ACHN (cell line): ENCODE measurements around the gene CMTM5.
"Not testable (repeated sequence)": the region's sequence is repeated elsewhere in the genome, so short reads cannot be mapped to it uniquely, and the experiment has no call there.

Experiments
- DNase-seq: peaks from one replicate; pipeline ENCODE4 v3.0.0-alpha.2; 2015
- in situ Hi-C: cut with HindIII; loops from 2 replicates; pipeline ENCODE4 v1.10.0; 2017; ENCODE audit warnings: low sequenced_read_pairs, low pct_ligation_motif_present, low pct_unique_long_range_greater_than_20kb

The CMTM5 gene

DNA sequence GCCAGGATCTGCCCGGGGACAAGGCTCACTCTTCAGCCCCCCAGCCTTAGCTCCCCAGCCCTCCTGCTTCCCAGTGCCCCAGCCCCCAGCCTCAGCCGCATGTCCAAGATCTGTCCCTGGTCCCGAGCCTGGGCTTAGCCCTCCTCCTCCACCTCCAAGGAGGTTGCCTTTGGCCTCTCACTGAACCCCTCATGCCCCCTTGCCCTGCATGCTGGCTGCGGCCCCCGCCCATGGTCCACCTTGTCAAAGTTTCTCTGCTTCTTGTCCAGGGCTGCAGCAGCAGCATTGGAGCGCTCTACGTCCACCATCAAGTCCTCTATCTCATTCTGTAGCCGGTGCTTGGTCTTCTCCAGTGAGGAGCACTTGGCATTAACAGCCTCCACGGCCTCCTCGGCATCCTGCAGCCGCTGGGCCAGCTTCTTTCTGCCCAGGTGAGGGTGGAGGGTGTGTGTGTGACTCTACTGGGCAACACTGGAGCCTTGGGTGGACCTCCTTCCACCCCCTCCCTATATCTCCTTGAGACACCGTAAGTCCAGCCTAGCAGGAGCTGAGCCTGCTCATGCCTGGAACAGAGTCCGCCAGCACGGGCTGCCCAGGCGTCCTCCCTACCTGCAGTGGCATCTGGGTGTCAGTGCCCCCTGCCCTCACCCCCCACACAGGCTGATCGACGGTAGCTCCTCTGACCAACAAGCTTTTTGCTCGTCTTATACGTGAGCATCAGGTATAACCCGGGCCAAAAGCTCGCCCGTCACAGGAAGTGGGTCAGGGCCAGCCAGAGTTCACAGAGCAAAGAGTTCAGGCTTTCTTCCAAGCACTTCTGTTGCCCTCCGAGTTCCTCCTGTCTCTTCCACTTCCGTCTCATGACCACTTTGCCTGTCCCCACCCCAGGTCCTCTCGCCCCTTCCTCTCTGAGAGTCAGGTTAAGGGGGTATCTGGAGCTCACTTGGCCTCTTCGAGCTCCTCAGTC lies 11.4 kb downstream of the CMTM5 start:
- in situ Hi-C loops, result no loop called here
- DNase-seq, result no peak

DNA sequence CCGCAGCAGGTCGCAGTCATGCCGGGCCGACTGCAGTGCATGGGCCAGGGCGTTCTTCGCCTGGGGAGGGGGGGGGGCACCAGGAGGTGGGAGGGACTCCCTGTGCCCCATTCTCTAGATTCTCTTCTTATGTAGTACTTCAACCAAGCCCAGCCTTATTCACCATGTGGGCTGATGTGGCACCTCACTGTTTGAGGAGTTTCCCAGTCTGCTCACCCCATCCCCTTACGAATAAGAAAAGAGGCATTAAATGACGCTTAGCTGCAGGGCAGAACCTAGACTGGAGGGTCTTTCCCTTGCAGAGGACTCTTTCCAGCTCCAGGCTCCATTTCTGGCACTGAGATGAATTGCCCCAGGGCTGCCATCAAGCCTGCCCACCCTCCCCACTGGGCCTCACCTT lies 12.2 kb downstream of the CMTM5 start:
- in situ Hi-C loops, result no loop called here
- no peak for DNase-seq

DNA sequence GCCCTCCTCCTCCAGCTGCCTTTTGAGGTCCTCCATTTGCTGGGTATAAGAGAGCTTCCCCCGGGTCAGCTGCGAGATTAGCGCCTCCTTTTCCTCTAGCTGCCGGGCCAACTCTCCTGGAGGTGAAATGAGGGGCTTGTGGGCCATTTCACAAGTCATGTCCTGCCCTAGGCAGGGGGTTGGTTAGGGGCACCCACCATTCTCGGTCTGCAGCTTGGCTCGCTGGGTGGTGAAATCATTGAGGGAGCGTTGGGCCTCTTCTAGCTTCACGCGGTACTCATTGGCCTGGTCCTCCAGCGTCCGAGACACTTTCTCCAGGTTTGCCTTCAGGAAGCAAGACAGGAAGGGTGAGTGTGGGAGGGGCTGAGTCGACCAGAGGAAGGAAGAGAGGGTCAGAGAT lies 12.6 kb downstream of the CMTM5 start:
- in situ Hi-C loops, result no loop called here
- no peak for DNase-seq

DNA sequence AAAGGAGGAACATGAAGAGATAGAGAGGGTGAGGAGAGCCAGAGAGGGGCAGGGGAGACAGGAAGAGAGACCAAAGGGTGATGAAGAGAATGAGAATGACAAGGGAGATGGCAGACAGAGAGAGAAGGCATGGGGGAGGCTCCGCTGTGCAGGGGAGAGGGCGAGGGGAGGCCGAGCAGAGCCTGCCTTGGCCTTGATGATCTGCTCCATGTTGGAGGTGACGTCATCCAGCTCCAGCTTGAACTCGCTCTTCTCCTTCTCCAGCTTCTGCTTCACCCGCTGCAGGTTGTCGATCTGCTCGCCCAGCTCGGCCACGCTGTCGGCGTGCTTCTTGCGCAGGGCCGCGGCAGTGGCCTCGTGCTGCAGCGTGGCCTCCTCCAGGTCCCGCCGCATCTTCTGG lies 13.0 kb downstream of the CMTM5 start:
- in situ Hi-C loops, DNase-seq: not testable (repeated sequence)

DNA sequence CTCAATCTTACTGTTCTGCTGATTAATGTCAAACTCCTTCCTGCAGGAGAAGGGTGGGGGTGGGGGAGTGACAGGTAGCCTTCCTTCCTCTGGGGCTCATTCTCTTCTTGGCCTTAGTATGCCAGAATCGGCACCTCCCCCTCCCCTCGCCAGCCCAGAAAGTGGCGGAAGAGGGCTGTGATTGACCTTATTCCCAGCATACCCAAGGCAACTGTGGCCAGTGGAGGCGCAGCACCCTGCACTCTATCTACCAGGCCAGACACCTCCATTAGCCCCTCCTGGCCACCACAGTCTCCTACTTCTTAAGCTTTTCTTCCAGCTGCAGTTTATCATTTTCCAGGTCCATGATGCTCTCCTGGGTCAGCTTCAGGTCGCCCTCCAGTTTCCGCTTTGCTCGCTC lies 15.8 kb downstream of the CMTM5 start:
- in situ Hi-C loops, result no loop called here
- no peak for DNase-seq

DNA sequence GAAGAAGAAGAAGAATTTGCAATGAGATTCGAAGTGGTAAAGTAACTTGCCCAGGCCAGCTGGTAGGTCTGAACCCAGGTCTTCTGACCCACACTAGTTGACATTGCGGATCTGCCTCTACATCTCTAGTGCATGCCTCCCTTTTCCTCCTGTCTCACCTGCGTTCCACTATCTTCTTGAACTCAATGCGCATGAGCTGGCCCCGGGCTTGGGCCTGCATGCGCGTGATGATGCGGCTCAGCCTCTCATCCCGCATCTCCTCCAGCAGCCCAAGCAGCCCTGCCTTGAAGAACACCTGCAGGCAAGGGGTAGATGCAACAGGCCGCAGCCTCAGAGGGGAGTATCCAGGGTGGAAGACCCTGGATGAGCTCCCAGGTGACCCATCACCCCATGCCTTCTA lies 19.3 kb downstream of the CMTM5 start:
- no peak for DNase-seq
- in situ Hi-C loops, result no loop called here

DNA sequence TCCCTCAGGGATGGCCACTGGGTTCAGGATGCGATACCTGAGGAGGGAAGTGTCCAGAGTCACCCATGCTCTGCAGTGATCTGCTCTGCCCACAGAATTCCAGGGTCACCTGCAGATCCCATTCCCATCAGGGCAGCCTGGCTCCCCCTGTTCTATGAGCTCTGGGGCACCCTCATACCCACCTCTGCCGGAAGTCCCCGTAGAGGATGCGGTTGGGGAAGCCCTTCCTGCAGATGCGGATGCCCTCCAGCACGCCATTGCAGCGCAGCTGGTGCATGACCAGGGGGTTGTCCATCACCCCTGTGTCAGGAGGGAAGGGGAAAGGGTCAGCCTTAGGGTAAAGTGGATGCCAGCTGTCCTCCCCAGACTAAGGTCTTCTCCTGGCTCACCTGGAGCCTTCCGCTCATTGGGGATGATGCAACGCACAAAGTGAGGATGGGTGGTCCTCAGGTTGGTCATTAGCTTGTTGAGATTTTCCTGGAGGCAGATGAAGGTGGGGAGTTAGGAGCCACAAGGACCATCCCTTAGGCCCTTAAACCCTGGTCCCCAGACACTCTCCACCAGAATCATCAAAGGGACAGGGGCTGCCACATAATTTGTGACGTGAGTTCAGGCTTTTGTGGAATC lies 20.0 kb downstream of the CMTM5 start:
- DNase-seq, result no peak
- in situ Hi-C loops, result no loop called here

DNA sequence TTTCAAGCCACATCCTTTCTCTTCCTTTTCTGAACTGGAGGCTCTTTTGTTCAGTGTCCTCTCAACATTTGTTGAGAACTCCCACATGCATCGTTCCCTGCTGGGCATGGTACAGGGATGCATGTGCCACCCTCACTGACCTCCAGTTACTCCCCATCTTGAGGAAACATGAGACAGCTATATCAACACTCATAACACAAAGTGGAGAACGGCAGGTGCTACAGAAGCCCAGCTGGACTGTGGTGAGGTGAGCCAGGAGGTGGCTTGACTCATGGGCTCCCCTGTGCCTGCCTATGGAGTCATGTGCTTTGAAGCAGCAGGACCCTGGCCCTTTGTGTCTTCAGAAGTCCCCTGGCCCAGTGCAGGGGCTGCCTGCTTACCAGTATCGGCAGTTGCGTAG lies 21.5 kb downstream of the CMTM5 start:
- no peak for DNase-seq
- in situ Hi-C loops, result no loop called here

DNA sequence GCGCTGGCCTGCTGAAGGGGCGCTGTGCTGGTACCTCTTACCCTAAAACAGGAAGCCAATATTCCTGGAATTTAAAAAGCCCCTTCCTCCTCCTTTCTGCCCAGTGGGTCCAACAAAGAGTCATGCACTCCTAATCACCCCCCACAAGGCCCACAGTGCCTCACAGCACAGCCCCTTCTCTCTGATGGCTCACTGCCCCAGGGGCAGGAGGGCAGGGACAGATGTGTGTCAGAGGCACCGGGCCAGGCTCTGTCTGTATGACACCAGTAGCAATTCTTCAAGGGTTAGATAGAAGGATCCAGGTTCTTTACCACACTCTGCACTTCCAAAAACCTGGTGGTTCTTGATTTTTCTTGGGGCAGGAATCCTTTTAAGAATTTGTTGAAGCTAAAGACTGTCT lies 22.3 kb downstream of the CMTM5 start:
- in situ Hi-C loops, result no loop called here
- no peak for DNase-seq

DNA sequence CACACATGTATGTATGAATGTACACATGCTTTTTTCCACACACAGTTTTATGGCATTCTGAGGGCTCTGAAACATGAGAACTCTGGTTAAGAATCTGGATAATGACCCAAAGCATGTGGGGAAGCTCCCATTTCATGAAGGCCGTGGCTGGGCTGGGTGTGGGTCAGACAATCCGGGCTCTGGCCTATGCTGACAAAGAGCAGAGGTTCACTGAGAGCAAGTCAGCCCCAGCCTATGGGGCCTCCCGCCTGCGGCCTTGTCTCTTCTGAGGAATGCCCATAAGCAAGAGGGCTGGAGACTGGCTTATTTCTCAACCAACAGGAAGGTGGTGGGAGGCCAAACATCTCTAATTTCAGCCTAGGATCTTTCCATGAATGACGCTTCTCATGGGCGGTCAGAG lies 22.7 kb downstream of the CMTM5 start:
- in situ Hi-C loops, result no loop called here
- DNase-seq, result no peak

DNA sequence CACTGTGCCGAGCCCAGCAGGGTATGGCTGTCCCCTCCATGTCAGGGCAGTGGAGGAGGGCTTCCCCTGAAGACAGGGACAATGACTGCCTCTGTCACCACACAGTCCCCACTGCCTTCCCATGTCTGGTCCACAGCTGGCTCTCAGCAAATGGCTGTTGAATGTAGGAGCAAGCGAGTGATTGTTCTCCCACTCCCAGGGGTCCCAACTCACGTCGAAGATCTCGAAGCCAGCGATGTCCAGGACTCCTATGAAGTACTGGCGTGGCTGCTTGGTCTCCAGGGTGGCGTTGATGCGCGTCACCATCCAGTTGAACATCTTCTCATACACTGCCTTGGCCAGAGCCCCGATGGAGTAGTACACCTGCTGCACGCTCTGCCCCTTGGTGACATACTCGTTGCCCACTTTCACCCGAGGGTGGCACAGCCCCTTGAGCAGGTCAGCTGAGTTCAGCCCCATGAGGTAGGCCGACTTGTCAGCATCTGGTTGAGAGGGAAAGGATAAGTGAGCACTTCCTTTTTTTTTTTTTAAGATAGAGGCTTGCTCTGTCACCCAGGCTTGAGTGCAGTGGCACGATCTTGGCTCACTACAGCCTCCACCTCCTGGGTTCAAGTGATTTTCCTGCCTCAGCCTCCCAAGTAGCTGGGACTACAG lies 23.8 kb downstream of the CMTM5 start:
- in situ Hi-C loops, DNase-seq: not testable (repeated sequence)

DNA sequence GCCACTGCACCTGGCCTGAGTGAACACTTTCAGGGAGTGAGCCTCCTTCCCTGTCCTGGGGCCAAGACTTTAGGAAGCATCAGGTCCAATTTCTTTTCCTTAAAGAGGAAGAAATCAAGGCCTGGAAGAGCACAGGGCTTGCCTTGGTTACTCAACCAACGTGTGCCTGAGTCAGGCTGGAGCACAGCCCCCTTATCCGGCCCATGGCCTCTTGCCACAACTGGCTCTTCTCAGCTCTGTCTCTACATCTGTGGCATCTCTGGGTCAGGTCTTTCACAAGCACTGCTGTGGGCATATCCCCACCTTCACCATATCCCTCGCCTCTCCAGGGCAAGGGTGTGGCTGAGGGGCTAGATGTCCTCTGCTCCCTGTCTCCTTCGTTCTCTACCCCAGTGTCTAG lies 24.4 kb downstream of the CMTM5 start:
- in situ Hi-C loops, result no loop called here

DNA sequence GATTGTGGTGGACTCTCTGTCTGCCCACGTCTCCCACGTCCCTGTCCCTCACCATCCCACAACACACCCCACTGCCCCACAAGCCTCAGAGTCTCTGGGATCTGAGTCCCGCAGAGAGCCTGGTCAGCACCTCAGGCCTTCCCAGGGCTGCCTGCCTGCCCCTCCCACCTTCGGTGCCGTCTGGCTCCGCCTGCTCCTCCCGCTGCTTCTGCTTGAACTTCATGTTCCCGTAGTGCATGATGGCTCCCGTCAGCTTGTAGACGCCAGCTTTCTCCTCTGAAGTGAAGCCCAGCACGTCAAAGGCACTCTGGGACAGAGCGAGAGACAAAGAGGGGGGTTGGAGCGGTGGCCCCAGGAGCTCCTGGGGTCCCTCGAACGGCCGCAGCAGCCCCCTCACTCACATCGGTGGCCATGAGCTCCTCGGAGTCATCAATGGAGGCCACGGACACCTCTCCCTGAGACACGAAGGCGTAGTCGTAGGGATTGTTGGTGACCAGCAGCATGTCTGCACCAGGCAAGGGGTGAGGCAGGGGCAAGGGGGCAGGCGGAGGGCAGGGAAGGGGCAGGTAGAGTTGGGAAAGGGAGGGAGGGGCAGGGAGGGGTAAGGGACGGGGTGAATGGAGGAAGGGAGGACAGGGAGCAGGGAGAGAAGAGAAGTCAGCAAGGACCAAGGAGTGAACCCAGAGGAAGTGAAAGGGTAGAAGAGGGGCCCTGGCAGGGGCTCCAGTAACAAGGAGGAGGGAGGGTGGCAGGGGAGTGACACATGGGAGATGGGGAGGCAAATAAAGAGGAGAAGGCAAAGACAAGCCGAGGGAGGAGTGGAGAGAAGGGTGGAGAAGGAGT lies 25.7 kb downstream of the CMTM5 start:
- in situ Hi-C loops, result no loop called here
- no peak for DNase-seq

More for the DNA sequence above, 24.4 kb downstream of the CMTM5 start:
- DNase-seq, result no peak

DNA sequence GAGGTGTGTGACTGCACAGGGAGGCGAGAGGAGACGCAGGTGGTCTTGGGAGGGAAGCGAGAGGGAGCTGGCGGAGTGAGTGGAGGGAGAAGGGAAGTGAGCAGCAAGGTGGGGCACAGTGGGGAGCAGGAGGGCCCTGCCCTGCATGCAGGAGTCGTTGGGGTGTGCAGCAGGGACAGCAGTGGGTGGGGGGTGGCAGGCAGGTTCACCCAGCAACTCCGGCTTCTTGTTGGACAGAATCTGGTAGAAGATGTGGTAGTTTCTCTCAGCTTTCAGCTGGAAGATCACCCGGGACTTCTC lies 26.2 kb downstream of the CMTM5 start:
- DNase-seq, result no peak
- in situ Hi-C loops, result no loop called here

DNA sequence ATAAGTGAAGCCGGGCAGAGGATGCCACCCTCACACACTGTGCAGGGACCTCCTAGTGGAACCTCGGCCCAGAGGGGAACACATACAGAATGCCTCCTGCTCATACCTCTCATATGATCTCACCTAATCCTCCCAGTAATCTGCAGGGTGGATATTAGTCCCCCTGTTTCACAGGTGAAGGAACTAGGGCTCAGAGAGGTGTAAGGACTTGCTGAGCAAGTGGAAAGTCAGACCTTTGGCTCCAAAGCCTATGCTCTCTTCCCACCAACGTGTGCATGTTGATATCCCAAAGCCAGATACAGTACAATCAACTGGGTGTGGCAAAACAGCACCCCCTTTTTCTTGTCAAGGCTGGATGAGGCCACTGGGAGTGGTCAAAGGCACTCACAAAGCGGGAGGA lies 27.1 kb downstream of the CMTM5 start:
- no peak for DNase-seq
- in situ Hi-C loops, result no loop called here

DNA sequence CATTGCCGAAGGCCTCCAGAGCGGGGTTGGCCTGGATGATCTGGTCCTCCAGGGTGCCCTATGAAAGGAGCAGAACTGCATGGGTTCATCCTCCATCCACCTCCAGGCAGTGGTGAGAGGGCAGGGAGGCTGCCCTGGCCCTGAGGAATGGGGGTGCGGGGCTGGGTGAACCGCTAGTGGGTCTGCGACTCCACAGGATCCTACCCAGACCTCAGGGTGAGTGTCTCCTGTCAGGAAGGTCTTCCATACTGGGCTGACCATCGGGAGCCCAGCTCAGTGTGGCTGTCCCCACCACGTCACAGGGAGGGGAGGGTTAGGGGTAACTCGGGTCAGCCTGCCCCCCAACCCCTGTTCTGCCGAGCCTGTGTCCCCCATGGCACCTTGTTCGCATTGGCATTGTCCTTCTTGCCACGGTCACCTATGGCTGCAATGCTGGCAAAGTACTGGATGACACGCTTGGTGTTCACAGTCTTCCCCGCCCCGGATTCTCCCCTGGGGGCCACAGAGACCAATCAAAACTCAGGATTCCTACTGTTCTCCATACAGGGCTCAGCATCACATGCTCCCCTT lies 27.6 kb downstream of the CMTM5 start:
- DNase-seq, result no peak
- in situ Hi-C loops, result no loop called here

DNA sequence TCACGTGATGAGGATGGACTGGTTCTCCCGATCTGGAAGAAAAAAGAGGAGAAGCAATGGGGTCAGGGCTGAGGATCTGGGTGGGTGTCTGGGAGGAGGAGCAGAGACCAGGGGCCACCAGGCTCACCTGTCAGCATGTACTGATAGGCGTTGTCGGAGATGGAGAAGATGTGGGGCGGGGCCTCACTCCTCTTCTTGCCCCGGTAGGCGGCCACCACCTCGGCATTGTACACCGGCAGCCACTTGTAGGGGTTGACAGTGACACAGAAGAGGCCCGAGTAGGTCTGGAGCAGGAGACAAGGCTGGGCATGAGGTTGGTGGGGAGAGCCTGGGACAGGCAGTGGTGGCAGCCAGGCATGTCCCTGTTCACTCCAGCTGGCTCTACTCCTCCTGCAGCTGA lies 28.2 kb downstream of the CMTM5 start:
- no peak for DNase-seq
- in situ Hi-C loops, result no loop called here

DNA sequence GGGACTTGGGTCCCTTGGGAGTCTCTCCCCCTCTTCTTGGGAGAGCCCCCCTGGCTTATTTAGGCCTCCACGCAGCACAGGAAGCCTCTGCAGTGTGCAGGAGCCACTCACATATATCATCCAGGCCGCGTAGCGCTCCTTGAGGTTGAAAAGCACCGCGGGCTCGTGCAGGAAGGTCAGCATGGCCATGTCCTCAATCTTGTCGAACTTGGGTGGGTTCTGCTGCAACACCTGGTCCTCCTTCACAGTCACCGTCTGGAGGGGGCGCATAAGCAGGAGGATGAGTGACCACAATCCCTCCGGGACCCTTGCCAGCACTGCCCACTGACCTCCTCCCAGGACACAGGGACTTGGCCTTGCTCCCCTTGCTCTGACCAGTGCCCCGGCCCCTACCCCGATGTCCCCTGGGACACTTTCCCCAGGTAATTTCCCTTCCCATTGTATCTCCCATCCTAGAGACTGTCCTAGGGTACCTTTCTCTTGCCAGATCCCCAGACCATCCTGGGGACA lies 28.7 kb downstream of the CMTM5 start:
- in situ Hi-C loops, result no loop called here
- DNase-seq, result no peak
